ENCODE results near the gene PWWP2A.

The PWWP2A gene

DNA sequence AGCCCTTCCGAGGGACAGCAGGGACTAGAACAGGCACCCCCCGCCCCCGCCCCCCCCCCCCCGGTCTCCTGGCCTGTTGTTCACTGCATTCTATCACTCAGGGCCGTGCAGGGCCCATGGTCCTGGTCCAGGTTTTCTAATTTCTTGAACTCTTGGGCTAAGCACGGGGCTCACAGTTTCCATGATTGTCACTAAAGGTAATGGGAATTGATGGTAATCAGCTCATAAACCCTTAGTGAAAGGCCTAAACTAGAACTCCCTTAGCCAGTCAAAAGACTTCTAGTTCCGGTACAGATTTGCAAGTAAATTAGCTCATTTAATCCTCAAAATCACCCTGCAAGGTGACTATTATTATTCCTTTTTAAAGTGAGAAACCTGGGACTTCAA lies 14.7 kb upstream of the PWWP2A start:
- no peak for DNase-seq (ENCODE audit: extremely low read depth in 1 of 2, low read depth in 1 of 2)

GRCh38 chr5:160133071-160133917 lies 14.0 kb upstream of the PWWP2A start:
- DNase-seq (ENCODE audit: extremely low read depth in 1 of 2, low read depth in 1 of 2), result no peak

DNA sequence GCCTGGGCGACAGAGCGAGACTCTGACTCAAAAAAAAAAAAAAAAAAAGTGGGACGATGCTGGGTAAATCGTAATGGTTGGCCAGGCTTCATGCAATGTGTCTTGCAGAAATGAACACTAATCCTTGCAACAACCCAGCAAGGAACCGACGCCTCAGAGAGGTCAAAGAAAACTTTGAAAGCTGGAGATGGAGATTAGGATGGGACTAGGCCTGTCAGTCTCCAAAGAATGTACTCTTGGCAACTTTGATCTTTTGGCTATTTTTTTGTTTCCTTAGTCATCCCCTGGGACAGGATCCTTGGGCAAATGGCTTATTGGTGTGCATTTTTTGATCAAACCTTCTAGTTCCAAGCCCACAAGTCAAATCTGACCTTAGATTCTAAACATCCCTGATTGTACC lies 10.6 kb upstream of the PWWP2A start:
- no peak for DNase-seq (ENCODE audit: extremely low read depth in 1 of 2, low read depth in 1 of 2)

DNA sequence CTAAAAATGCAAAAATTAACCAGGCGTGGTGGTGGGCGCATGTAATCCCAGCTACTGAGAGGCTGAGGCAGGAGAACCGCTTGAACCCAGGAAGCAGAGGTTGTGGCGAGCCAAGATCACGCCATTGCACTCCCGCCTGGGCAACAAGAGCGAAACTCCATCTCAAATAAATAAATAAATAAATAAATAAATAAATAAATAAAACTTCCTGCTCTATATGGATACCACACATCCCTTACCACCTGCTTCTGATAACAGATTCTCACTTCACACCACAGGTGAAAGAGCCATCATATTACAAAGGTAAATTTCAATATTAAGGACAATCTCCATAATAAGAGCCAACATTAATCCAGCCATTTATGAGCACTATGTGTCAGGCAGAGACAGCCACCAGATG lies 9.4 kb upstream of the PWWP2A start:
- no peak for DNase-seq (ENCODE audit: extremely low read depth in 1 of 2, low read depth in 1 of 2)

DNA sequence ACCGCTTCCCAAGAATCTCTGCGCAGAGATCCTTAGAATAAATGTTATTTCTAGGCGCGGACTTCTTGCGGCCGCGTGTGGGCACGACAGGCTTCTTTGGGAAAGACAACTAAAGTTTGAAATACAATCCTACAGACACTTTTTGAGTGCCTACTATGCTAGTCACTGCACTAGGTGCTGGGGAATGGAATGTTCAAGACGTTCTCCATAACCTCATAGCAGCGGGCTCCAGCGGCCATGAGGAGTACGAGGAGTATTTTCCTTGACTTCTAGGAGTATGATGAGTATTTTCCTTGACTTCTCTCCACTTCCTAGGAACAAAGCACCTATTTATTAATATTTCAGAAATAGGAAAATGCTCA lies 636 bp upstream of the PWWP2A start:
- DNase-seq (ENCODE audit: extremely low read depth in 1 of 2, low read depth in 1 of 2), result no peak

DNA sequence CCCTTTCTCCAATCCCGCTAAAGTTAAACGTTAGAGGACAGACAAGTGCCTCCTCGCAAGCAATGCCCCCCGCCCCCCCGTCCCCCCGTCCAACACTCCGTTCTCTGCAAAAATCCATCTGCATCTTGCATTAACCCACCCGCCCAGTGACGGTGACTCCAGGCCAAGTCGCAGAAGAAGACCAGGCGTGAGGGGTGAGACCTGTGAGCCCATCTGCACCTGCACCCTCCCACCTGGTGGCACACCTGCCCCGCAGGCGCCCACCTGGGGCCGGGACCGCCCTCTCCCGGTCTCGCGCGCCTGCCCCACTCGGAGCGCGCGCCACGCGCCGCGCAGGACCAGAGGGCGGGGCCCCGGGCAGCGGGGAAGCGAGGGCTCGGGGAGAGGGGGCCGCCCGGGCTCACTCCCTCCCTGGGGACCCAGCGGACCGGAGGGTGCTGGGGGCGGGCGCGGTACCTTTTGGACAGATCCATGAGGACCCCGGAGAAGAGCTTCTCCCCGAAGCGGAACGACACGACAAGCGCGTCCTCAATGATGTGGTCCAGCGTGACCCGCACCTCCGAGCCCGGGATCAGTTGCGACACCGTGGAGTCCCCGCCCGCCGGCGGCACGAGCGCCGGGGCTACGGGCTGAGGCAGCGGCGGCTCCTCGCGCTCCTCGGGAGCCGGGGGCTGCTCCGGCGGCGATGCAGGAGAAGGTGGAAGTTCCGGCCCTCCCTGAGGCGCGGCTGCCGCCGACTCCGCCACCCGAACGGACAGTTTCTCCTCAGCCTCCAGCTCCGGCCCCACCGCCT lies 705 bp downstream of the PWWP2A start:
- peak; percentile 4 to 32 for DNase-seq (ENCODE audit: extremely low read depth in 1 of 2, low read depth in 1 of 2)

- DNase-seq (ENCODE audit: extremely low read depth in 1 of 2, low read depth in 1 of 2), result no peak
Measured at GRCh38 chr5:160116991-160117390, 2.3 kb downstream of the PWWP2A start.

GRCh38 chr5:160108124-160108523 lies 11.1 kb downstream of the PWWP2A start:
- DNase-seq (ENCODE audit: extremely low read depth in 1 of 2, low read depth in 1 of 2), result no peak

DNA sequence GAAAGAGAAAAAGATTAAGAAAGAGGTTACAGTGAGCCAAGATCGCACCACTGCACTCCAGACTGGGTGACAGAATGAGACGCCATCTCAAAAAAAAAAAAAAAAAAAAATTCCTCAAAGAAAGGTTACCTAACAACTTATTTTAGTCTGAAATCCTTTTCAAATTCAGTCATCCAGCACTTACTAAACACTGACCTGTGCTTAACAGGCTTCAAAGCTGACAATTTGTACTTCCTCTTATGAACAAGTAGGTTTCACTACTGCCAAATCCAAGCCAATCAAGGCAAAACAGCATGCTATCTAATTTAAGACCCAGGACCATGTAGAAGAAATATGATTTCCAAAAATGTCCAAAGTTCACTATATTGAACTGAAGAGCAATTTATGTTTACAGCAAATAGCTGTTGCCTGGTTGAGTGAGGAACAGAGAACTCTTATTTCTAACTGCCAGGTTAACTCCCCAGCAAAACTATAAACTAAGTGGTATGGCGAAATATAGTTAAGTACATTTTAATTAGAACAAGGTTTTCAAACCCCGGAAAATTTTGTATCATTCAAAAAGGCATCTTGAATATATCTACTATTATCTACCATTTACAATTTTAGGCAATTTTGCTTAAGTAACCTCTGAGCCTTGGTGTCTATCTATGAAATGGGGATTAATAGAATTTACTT lies 13.4 kb downstream of the PWWP2A start:
- DNase-seq (ENCODE audit: extremely low read depth in 1 of 2, low read depth in 1 of 2), result no peak

GRCh38 chr5:160097991-160098390 lies 21.3 kb downstream of the PWWP2A start:
- DNase-seq (ENCODE audit: extremely low read depth in 1 of 2, low read depth in 1 of 2), result no peak

- DNase-seq (ENCODE audit: extremely low read depth in 1 of 2, low read depth in 1 of 2), result no peak
Measured at GRCh38 chr5:160096178-160096577, 23.1 kb downstream of the PWWP2A start.

GRCh38 chr5:160092960-160093707 lies 26.1 kb downstream of the PWWP2A start:
- no peak for DNase-seq (ENCODE audit: extremely low read depth in 1 of 2, low read depth in 1 of 2)

DNA sequence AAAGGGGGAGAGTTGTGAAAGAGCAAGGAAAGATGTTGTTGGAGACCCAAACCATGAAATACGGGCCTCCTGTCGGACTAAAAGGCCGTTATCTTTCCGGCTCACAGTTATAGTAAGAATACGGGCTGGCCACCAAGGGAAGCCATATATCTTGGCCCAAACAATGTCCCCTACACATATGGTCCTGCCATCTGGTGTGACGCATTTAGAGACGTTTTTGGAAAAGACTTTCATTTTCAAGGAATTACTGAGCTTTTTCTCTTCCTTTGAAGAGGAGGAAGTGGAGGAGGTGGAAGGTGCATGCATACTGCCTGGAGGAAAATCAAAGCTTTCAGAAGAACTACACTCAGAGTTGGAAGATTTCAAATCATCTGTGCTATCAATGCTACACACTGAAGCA lies 26.7 kb downstream of the PWWP2A start:
- DNase-seq (ENCODE audit: extremely low read depth in 1 of 2, low read depth in 1 of 2), result no peak

GRCh38 chr5:160090059-160090458 lies 29.2 kb downstream of the PWWP2A start:
- DNase-seq (ENCODE audit: extremely low read depth in 1 of 2, low read depth in 1 of 2), result no peak

- no peak for DNase-seq (ENCODE audit: extremely low read depth in 1 of 2, low read depth in 1 of 2)
Measured at GRCh38 chr5:160089531-160089930, 29.7 kb downstream of the PWWP2A start.

DNA sequence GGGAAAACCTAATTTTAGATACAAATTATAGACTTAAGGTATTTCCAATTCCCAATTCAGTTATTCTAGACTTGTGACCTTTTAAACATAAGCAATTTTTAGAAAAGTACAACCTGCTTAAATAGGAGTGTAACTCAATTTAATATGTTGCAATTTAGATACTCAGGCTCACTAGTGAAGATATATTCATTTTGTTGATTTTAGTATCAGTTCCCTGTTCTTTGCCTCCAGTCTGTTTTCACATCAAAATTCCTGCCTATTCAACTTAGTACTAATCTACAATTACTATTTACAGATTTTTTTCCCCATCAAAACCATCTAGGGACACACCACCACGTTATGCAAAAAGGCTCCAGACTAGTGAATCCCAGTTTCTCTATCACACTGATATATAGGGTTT lies 30.4 kb downstream of the PWWP2A start:
- no peak for DNase-seq (ENCODE audit: extremely low read depth in 1 of 2, low read depth in 1 of 2)

- DNase-seq (ENCODE audit: extremely low read depth in 1 of 2, low read depth in 1 of 2), result no peak
Measured at GRCh38 chr5:160087199-160087598, 32.1 kb downstream of the PWWP2A start.

DNA sequence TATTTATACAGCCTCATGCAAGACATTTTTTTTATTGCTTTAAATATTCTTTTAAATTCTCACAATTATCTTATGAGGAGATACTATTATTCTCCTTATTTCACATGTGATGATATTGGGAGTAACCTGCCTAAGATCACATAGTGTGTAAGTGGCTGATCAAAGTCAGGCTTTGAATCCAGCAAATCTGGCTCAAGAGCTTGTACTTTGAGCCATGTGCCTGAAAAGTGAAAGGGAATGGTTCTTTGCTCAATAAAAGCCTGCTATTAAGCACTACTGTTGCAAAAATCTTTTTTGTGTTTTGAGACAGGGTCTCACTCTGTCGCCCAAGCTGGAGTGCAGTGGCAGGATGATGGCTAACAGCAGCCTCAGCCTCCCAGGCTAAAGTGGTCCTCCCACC lies 35.1 kb downstream of the PWWP2A start:
- no peak for DNase-seq (ENCODE audit: extremely low read depth in 1 of 2, low read depth in 1 of 2)

- no peak for DNase-seq (ENCODE audit: extremely low read depth in 1 of 2, low read depth in 1 of 2)
Measured at GRCh38 chr5:160083501-160083900, 35.7 kb downstream of the PWWP2A start.

DNA sequence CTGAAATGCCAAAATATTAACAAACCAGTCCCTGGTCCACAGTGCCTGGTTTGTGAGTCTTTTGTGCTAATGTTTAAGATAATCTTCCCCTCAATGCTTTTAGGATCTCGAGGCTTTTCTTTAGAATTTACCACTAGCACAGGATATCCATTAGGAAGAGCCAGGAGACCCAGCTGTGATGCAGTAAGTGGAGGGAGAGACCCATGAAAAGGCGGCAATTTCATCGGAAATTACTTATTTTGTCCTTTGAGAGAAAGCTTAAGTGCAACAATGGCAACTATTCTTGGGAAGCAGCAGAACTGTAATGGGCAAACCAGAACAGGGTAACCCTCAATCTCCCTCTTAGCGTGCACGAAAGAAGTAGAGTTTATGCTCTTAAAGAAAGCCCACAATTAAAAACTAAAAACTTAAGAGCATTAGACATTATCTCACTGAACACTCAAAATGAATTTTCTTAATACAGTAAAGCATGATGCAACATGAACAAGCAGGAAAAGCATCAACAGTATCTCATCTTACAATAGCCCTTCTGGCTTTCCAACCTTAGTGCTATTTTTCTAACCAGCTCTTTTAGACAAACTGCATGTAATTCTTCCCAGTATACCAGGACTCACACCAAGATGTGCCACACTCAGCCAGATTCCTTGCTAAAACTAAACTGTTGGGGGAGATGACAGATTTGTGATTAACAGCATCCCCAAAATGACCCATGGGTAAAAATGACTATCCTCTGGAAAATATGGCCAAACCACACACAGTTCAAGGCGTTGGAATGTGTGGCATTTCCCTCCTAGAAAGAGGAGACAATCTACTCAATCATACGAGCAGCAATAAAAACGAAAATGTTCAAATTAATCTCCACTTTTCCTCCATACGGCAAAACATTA lies 36.4 kb downstream of the PWWP2A start:
- no peak for DNase-seq (ENCODE audit: extremely low read depth in 1 of 2, low read depth in 1 of 2)
